Anterior cingulate cortex (tissue), 58 donors: ENCODE data around the gene C20orf96.
"Not testable (repeated sequence)": the region's sequence is repeated elsewhere in the genome, so short reads cannot be mapped to it uniquely, and the experiment has no call there.

Experiments used
- DNase-seq, 58 donors: peaks; one replicate each; lab custom pipeline; 2025; lab: John Stamatoyannopoulos, UW

C20orf96 gene

DNA sequence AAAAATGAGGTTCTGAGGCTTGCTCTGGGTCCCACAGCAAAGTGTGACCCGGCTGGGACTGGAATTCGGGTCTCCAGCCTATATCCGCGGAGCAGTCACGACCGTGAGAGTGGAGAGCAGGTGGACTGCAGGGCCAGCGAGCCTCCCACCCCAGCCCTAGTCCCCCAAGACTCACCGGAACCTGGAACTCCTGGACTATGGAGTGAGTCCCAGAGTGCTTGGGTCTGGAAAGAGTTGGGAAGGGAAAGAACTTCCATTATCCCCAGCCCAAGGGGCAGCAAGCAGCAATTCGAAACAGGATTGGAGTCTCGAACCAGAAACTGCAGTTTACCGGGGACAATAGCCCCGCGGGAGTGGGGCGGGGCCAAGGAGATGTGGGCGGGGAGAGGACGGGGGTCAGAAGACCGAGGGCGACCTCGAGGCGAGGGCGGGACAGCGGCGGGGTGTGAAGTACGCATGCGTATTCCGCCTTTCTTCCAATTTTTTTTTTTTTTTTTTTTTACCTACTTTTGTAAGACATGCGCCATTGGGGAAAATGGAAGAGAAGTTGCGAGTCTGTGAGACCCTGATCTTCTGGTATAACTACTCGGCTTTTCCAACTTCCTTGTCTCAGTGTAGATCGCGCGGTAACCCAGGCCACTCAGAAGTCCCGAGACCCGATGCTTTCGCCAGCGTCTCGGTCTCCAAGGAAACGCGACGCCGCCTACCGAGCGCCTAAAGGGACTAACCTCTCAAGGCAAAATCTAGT, at the start of gene C20orf96:
Gene C20orf96 (minus strand): TSS at position 667 of the 748 bp plus-strand sequence. CDS start 140 bp downstream, at position 527.
- peak in 57 of 58 donors; percentile 25 to 90 (median 79) for DNase-seq

- DNase-seq, result not testable (repeated sequence)
Measured at GRCh38 chr20:336040-336439, 45.5 kb upstream of the C20orf96 start.

- DNase-seq, result no peak
Measured at GRCh38 chr20:334578-334977, 44.0 kb upstream of the C20orf96 start.

DNA sequence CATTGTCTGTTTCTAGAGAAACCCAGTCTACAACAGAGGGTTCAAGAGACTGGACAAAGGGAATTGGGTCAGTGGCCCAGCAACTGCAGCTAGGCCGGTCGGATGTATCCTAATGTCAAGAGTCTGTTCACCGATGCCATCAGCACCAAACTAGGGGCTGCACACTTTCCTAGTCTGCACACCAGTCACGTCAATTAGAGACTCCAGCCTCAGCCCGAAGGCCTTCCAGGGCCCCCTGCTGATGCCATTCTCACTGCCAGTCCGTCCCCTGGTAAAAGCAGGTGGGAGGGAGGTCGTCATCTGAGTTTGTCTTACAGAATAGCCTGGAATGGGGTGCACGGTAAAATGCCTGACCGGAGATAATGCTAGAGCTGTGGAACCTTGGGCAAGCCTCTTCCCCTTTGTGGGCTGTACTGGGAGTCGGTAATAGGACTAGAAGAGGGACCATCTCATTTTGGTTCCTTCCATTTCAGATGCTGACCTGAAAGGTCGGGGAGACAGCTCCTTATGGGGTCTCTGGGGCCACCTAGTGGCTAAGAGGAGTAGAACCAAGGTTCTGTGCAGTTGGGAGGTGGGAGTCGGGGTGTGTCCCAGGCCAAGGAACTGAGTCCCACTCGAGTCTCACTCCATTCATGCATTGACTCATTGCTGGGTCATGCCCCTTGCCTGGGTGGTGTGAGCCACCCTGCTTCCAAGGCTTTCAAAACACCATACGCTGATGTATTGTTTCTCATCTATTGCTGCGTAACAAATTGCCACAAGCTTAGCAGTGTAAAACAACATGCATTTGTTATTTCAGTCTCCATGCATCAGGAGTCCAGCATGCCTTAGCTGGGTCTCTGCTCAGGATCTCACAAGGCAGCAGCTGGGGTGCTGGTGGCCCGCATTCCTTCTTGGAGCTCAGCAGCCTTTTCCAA, 39.9 kb upstream of the C20orf96 start:
- peak in 39 of 58 donors; percentile 11 to 63 (median 37) for DNase-seq

DNA sequence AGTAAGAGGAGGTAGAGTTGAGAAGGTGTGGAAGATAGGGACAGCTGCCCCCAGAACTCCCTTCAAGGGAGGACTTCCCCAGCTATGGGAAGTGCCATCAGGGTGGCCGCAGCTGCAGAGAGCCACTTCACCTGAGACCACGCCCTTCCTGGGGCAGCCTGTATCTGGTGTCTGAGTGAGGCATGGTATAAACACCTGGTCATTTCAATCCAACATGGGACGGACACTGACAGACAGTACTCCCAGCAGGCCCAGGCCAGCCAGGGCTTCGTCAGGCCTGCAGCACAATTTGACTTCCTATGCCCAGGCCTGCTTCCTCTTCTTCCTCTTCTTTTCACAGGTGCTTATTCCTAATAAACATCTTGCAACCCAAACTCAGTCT, 39.3 kb upstream of the C20orf96 start:
- DNase-seq, result no peak

- DNase-seq, result peak in 1 of 58 donors; percentile 15
Measured at GRCh38 chr20:328975-329695, 38.6 kb upstream of the C20orf96 start.

GRCh38 chr20:328027-328974, 37.8 kb upstream of the C20orf96 start:
- DNase-seq, result peak in 2 of 58 donors; percentile 7 to 8

DNA sequence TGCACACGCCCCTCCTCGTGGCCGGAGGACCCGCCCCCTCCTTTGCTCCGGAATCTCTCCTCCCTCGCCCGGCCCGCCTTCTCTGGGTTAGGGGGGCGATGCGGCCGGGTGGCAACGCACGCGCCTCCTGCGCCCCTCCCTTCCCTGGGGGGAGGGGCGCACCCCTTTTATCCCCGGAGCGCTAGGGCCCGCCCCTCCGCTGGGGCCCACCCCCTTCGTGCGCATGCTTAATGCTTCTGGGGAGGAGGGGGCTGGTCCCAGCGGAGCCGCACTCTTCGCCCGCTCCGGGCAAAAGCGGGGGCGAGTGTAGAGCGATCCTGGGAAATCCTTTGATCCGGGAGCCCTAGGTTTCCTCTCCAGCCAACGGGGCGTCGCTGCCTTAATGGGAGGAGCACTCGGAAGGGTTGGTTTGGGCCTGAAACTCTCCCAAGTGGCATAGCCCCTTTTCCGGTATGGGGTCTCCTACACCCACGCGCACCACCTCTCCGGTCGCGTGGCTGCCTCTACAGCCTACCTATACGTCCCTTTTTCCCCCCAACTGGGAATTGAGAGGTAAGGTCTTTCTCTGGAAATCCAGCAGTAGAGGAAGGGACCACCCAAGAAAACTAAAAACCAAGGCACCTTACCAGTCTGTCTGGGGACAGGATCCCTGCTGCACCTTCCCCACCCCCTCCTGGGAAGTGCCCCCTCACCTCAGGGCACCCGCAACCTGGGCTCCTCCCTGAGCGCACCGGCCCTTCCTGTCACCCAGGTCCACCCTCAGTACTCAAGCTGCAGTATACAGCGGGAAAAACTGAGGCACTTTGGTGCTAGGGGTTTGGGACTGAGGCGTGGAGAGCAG, 36.9 kb upstream of the C20orf96 start:
- peak in 57 of 58 donors; percentile 41 to 91 (median 82) for DNase-seq

DNA sequence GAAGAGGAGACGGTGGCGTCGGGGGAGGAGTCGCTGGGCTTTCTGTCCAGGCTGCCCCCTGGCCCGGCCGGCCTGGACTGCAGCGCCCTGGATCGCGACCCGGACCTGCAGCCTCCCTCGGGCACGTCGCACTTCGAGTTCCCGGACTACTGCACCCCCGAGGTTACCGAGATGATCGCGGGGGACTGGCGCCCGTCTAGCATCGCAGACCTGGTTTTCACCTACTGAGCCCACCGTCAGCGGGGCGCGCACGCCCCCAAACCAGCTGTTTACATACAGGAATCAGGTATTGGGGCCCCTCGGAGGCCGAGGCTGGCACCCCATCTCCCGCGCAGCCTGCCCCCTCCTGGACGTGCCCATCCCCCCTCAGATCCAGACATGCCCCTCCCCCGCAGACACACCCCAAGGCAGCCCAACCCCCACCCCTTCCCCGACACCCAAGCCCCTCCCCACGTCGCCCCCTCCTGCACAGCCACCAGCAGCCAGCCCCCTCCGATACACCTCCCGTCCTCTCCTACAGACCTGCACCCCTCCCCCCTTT, 36.2 kb upstream of the C20orf96 start:
- DNase-seq, result peak in 9 of 58 donors; percentile 34 to 89 (median 58)

DNA sequence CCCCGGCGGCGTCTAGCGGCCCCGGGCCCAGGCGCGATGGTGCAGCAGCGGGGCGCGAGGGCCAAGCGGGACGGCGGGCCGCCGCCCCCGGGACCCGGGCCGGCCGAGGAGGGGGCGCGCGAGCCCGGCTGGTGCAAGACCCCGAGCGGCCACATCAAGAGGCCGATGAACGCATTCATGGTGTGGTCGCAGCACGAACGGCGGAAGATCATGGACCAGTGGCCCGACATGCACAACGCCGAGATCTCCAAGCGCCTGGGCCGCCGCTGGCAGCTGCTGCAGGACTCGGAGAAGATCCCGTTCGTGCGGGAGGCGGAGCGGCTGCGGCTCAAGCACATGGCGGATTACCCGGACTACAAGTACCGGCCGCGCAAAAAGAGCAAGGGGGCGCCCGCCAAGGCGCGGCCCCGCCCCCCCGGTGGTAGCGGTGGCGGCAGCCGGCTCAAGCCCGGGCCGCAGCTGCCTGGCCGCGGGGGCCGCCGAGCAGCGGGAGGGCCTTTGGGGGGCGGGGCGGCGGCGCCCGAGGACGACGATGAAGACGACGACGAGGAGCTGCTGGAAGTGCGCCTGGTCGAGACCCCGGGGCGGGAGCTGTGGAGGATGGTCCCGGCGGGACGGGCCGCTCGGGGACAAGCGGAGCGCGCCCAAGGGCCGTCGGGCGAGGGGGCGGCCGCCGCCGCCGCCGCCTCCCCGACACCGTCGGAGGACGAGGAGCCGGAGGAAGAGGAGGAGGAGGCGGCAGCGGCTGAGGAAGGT, 35.5 kb upstream of the C20orf96 start:
- peak in 54 of 58 donors; percentile 21 to 81 (median 58) for DNase-seq

- peak; percentile 48 to 100 (median 96) for DNase-seq
Measured at GRCh38 chr20:325045-325888, 34.7 kb upstream of the C20orf96 start, which contains the start of gene SOX12. Gene SOX12 (plus strand): TSS chr20:325552. CDS start chr20:325925, 373 bp downstream.

DNA sequence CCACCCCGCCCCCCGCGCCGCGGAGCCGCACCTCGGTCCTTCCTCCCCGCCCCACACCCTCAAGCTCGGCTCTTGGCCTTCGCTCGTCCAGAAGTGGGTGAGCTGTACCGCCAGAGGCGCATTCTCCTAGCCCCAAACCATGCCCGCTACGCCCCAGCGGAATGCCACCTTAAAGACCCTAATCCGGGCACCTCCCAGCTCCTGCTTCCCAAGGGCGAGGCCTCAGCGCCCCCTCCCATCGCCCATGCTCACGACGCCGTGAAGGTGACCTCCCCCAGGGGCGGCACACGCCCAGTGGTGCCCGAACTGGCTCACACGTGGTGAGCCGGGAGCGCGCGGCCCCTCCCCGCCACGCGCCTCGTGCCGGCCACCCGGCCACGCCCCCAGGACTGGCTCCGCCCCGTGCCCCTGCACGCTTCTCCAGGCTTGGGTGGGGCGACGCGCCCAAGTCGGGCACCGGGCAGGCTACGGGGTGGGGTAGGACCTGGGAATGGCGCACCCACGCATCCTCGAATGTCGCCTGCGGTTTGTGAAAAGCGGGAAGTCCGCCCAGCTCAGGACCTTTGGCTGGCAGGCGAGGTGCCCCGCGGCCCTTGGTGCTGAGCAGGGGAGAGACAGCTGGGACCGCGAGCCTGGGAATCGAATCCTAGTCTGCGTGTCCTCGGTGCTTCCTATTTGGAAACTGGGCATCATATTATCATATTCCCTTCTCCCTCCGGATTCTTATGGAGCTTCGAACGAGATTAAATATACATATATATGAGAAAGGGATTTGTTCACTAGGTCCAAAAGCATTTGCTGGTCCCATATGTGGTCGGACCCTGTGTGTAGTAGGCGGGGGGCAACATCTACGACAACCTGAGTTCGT, 33.9 kb upstream of the C20orf96 start:
- peak; percentile 33 to 88 (median 77) for DNase-seq

DNA sequence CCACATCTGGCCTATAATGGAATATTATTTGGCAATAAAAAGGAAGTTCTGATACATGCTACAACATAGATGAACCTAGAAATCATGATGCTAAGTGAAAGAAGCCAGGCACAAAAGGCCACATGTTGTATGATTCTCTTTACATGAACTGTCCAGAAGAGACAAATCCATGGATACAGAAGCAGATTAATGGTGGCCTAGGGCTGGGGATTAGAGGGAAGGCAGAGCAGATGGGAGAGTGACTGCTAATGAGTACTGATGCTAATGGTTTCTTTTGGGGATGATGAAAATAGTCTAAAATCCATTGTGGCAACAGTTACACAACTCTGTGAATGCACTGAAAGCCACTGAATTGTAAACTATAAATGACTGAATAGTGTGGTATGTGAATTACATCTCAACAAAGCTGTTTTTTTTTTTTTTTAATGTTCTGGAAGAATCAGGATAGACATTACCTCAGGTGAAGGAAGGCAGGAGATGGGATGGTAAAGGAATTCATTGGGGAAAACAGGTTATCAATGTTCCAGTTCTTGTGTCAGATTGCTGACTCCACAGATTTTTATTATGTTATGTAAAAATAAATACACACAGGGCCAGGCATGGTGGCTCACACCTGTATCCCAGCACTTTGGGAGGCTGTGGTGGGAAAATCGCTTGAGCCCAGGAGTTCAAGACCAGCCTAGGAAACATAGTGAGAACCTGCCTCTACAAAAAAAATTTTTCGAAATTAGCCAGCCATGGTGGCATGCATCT, 25.9 kb upstream of the C20orf96 start:
- no peak for DNase-seq

DNA sequence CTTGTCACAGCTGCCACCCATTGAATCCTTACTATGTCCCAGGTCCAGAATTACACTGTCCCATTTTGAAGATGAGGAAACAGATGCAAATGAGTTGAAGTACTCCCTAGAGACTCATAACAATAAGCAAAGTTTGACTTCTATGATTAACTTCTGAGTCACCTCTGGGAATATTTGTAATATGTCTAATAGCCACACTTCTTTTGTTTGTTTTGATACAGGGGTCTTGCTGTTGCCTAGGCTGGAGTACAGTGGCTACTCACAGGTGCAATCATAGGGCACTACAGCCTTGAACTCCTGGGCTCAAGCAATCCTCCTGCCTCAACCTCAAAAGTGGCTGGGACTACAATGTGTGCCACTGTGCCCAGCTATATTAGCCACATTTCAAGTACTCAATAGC, 23.4 kb upstream of the C20orf96 start:
- no peak for DNase-seq

DNA sequence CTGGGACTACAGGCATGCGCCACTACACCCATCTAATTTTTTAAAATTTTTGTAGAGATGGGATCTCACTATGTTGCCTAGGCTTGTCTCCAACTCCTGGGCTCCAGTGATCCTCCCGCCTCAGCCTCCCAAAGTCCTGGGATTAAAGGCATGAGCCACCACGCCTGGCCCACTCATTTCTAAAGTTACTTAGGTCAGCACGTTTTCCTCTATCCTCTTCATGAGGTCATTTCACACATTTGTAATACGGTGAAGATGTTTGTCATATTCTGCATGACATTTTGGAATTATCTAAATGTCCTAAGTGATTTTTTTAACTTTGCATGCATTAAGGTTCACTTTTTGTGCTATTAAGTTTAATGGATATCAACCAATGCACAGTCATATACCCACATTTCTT, 22.9 kb upstream of the C20orf96 start:
- no peak for DNase-seq
